HG02943 (cell line): ENCODE results near the gene GGT6.
"Not testable (repeated sequence)": the region's sequence is repeated elsewhere in the genome, so short reads cannot be mapped to it uniquely, and the experiment has no call there.

Experiments used
- ATAC-seq: cut with Tn5 transposase; IDR thresholded peaks from one replicate; pipeline ENCODE4 v1.9.1; 2021; ENCODE audit warnings: mild to moderate bottlenecking, low read depth, moderate library complexity; ENCODE audit not compliant: unreplicated experiment

Gene GGT6

GRCh38 chr17:4560421-4560820 lies at the start of gene GGT6:
Gene GGT6 (minus strand): TSS chr17:4560577. CDS start chr17:4560521, 56 bp downstream.
- ATAC-seq, result no peak

GRCh38 chr17:4610162-4610561 lies 49.8 kb upstream of the GGT6 start:
- no peak for ATAC-seq

- ATAC-seq, result no peak
Observed at GRCh38 chr17:4609761-4610160, 49.4 kb upstream of the GGT6 start.

- ATAC-seq, result no peak
Observed at GRCh38 chr17:4607773-4608187, 47.4 kb upstream of the GGT6 start.

GRCh38 chr17:4607261-4607741 lies 46.9 kb upstream of the GGT6 start:
- no peak for ATAC-seq

GRCh38 chr17:4605826-4606225 lies 45.4 kb upstream of the GGT6 start:
- no peak for ATAC-seq

GRCh38 chr17:4604736-4605135 lies 44.4 kb upstream of the GGT6 start:
- not testable (repeated sequence) for ATAC-seq

- ATAC-seq, result no peak
Observed at GRCh38 chr17:4604111-4604644, 43.8 kb upstream of the GGT6 start.

GRCh38 chr17:4602041-4602440 lies 41.7 kb upstream of the GGT6 start:
- ATAC-seq, result no peak

- no peak for ATAC-seq
Observed at GRCh38 chr17:4601326-4601725, 40.9 kb upstream of the GGT6 start.

GRCh38 chr17:4600563-4600962 lies 40.2 kb upstream of the GGT6 start:
- no peak for ATAC-seq

- no peak for ATAC-seq
Observed at GRCh38 chr17:4599505-4600281, 39.3 kb upstream of the GGT6 start.

GRCh38 chr17:4598776-4599504 lies 38.6 kb upstream of the GGT6 start:
- ATAC-seq, result no peak

GRCh38 chr17:4597975-4598374 lies 37.6 kb upstream of the GGT6 start:
- ATAC-seq, result no peak

GRCh38 chr17:4596636-4597380 lies 36.4 kb upstream of the GGT6 start:
- no peak for ATAC-seq

GRCh38 chr17:4595685-4596342 lies 35.4 kb upstream of the GGT6 start:
- ATAC-seq, result not testable (repeated sequence)

- no peak for ATAC-seq
Observed at GRCh38 chr17:4594931-4595684, 34.7 kb upstream of the GGT6 start.

- ATAC-seq, result no peak
Observed at GRCh38 chr17:4594406-4594805, 34.0 kb upstream of the GGT6 start.

- no peak for ATAC-seq
Observed at GRCh38 chr17:4593021-4593421, 32.6 kb upstream of the GGT6 start.
